ENCODE results near the gene FCRLB. TPM values are rescaled to one million over a fixed set of nuclear protein-coding genes. Genes with fewer than 3 reads are reported as not detected.
"Not testable (repeated sequence)": the region's sequence is repeated elsewhere in the genome, so short reads cannot be mapped to it uniquely, and the experiment has no call there.

Gene FCRLB
- total RNA-seq, 2 experiments from 2014 or later: not detected

DNA sequence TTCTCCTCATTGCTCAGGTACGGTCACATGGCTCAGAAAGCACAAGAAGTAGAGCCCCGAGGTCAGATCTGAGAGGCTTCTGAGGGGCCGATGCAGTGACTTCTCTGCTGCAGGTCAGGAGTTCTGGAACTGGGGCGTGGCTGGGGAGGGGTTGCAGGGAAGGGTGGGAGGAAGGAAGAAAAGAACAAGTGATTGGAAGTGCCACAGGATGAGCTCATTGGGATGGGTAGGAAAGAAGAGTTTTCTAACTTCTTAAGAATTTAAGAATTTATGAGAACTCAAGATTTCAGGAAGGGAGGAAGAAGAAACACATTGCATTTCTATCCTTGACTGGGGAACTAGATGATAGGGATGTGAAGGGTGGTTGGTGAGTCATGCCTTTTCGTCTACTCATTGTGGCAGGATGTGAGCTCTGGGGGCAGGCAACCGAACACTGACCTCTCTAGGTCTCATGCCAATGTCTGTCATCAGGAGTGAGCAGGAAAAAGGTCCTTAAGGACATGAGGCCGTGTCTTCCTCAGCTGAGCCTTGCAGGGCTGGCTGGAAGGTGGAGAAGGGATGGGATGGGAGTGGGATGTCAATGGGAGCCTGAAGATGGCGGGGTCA is 497 bp downstream of the FCRLB start:
- ATAC-seq (no peak), DNase-seq (no peak)
- intact Hi-C loops (cut with DNase I, micrococcal nuclease): no loop called here
- Mint-ChIP-seq H3K9me3 (ENCODE audit: low read depth) (no peaks in the 10 kb centered on the region), H3K4me1 (peaks cover 18% of the 10 kb centered on the region), H3K36me3 (ENCODE audit: low read depth) (no peaks in the 10 kb centered on the region), H3K27ac (no peak overlapping the region), H3K4me3 (no peak overlapping the region), H3K27me3 (peaks cover 41% of the 10 kb centered on the region)
- POLR2A ChIA-PET: no interaction called here
- CTCF ChIA-PET: interaction anchor here (1.4 to 2.0 kb wide), 4 partner anchors 11 to 18 kb away, joined by 4 to 6 read pairs (median 5); partner anchors contain the start of gene FCRLA

DNA sequence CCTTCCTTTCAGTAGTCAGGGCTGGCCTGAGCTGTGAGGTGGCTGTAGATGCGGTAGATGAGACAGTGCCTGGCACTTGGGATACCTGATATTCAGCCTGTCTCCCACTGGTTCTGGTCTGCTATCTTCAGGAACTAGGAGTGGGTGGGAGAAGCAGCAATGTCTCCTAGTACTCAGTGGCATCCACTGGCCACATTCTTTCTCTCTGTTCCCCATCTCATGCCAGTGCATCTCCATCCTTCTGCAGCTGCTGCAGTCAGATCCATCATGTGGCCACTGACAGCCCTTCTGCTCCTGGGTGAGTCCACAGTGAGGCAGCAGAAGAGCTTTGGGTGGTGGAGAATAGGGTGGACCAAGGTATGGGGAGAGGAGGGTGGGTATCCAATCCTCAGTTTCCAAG is 1.1 kb downstream of the FCRLB start:
- CTCF ChIA-PET: interaction anchor here (0.6 to 2.0 kb wide), 5 partner anchors 11 to 17 kb away, joined by 3 to 6 read pairs (median 5); partner anchors contain the start of gene FCRLA
- ATAC-seq (no peak), DNase-seq (no peak)
- Mint-ChIP-seq H3K4me1 (peaks cover 19% of the 10 kb centered on the region), H3K27me3 (peaks cover 36% of the 10 kb centered on the region), H3K4me3 (no peak overlapping the region), H3K27ac (no peak overlapping the region), H3K36me3 (ENCODE audit: low read depth) (no peaks in the 10 kb centered on the region), H3K9me3 (ENCODE audit: low read depth) (no peaks in the 10 kb centered on the region)
- intact Hi-C loops (cut with DNase I, micrococcal nuclease): no loop called here
- POLR2A ChIA-PET: interaction anchor here (0.7 kb wide), 1 partner anchor 27 kb away, joined by 3 read pairs; no protein-coding TSS in a partner anchor

DNA sequence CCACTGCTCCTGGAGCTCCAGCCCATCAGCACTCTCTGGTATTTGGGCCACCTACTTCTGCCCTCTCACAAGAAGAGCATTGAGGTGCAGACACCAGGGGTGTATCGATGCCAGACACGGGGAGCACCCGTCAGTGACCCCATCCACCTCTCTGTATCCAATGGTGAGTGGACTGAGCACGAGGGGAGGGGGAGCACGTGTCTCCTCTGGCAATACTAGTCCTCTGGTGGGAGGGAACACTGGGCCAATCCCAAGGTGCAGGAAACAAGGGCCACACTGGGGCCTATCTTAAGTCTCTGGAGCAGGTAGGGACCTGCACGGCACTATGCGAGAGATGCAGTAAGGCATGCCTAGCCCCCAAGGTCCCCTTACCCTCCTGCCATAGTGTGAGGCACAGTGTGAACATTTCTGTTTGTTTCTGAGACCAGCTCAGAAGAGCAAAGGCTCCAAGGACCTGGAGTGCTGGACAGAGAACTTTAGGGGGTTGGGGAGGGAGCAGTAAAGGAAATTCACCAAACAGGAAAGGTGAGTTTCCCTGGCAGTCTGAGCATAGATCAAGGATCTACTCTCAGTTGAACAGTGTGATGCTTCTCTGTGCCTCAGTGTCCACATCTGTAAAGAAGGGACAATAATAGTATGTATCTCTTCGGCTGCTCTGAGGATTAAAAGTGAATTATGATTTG is 2.3 kb downstream of the FCRLB start:
- Mint-ChIP-seq H3K36me3 (ENCODE audit: low read depth) (no peaks in the 10 kb centered on the region), H3K27ac (no peak overlapping the region), H3K4me3 (no peak overlapping the region), H3K9me3 (ENCODE audit: low read depth) (no peaks in the 10 kb centered on the region), H3K4me1 (peaks cover 30% of the 10 kb centered on the region), H3K27me3 (peaks cover 40% of the 10 kb centered on the region)
- DNase-seq: no peak
- CTCF ChIA-PET: interaction anchor here (0.6 to 2.0 kb wide), 4 partner anchors 16 to 398 kb away, joined by 3 to 6 read pairs (median 4); no protein-coding TSS in a partner anchor
- POLR2A ChIA-PET: interaction anchor here (0.7 kb wide), 1 partner anchor 25 kb away, joined by 3 read pairs; no protein-coding TSS in a partner anchor
- intact Hi-C loops (cut with DNase I, micrococcal nuclease): no loop called here
- ATAC-seq: no peak

DNA sequence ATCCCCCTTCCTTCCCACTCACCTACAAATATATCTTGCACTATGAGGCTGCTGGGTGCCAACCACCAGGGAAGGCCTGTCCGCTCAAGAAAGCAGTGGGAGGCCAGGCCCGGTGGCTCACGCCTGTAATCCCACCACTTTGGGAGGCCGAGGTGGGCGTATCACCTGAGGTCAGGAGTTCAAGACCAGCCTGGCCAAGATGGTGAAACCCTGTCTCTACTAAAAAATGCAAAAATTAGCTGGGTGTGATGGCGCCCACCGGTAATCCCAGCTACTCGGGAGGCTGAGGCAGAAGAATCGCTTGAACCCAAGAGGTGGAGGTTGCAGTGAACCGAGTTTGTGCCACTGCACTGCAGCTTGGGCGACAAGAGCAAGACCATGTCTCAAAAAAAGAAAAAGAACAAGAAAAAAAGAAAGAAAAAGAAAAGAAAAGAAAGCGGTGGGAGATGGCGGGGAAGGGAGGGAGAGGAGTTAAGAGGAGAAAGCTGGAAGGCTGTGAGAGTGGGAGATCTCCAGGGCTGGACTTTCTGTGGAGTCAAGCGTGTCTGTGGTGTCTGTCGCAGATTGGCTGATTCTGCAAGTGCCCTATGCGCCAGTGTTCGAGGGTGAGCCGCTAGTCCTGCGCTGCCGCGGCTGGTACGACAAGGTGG is 4.0 kb downstream of the FCRLB start:
- Mint-ChIP-seq H3K4me3 (peak overlapping the region; percentile 73), H3K27me3 (peaks cover 41% of the 10 kb centered on the region), H3K4me1 (peaks cover 40% of the 10 kb centered on the region)
- intact Hi-C loops (cut with DNase I, micrococcal nuclease); ATAC-seq; H3K27ac Mint-ChIP-seq; H3K36me3 Mint-ChIP-seq (ENCODE audit: low read depth); DNase-seq; H3K9me3 Mint-ChIP-seq (ENCODE audit: low read depth): not testable (repeated sequence)
- CTCF ChIA-PET: interaction anchor here (0.7 to 1.3 kb wide), 3 partner anchors 10 to 241 kb away, joined by 3 to 4 read pairs (median 3); no protein-coding TSS in a partner anchor
- POLR2A ChIA-PET: interaction anchor here (0.6 kb wide), 1 partner anchor 12 kb away, joined by 6 read pairs; no protein-coding TSS in a partner anchor

DNA sequence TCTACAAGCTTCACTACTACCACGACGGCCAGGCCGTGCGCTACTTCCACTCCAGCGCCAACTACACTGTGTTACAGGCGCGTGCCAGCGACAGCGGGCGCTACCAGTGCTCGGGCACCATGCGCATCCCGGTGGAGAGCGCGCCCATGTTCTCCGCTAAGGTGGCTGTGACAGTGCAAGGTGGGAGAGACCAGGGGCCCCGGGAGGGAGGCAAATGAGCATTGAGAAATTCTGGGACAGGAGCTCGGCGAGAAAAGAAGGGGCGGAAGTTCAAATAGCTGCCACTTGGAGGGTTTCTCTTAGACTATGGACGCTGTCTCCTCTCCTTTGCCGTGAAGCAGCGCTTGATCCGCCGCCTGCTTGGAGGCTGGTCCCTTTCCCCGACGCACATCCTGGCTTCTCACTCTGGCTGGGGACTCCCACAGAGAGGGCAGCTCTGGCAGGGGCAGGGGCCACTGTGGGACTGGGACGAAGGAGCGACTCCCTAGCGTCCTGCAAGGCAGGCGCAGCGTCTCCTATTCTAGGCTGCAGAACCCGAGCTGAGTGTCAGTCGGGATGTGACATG is 4.6 kb downstream of the FCRLB start:
- Mint-ChIP-seq H3K9me3 (ENCODE audit: low read depth) (no peaks in the 10 kb centered on the region), H3K4me1 (peaks cover 46% of the 10 kb centered on the region), H3K36me3 (ENCODE audit: low read depth) (no peaks in the 10 kb centered on the region), H3K27me3 (peaks cover 39% of the 10 kb centered on the region), H3K27ac (no peak overlapping the region), H3K4me3 (peak overlapping the region; percentile 73)
- DNase-seq: peak; percentile 52
- ChIA-PET POLR2A (interaction anchor here (0.6 kb wide), 1 partner anchor 11 kb away, joined by 6 read pairs; no protein-coding TSS in a partner anchor), CTCF (interaction anchor here (0.7 to 1.5 kb wide), 6 partner anchors 11 to 524 kb away, joined by 3 to 10 read pairs (median 4); partner anchors contain the start of gene NDUFS2)
- intact Hi-C loops (cut with DNase I, micrococcal nuclease): loop anchor here in 1 of 2 experiments (2.0 kb wide), 1 partner anchor 105 kb away; no protein-coding TSS in a partner anchor
- ATAC-seq: peak; percentile 33

DNA sequence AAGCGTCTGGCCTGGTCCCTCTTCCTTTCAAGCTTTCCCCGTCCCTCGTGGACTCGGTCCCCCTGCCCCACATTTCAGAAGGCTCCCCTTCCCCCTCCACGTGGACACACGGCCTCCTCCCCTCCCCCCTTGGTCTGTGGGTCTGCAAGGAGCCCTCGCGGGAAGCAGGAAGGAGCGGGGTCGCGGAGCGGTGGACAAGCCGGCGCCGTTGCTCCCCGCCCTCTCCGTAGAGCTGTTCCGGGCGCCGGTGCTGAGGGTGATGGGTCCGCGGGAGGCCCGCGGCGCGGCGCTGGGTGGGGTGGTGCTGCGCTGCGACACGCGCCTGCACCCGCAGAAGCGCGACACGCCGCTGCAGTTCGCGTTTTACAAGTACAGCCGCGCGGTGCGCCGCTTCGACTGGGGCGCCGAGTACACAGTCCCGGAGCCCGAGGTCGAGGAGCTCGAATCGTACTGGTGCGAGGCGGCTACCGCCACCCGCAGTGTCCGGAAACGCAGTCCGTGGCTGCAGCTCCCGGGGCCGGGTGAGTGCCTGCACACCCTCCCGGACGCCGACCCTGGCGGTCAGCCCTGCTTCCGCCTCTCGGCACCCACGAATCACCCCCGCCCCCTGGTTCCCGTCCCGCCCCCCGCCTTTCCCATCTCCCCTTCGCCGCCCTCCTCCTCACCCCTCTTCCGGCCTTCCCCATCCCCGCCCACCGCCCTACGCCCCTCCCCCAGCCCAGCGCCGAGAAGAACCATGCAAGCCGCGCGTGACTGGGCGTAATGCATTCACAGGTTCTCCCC is 5.3 kb downstream of the FCRLB start:
- Mint-ChIP-seq H3K36me3 (ENCODE audit: low read depth) (no peaks in the 10 kb centered on the region), H3K9me3 (ENCODE audit: low read depth) (no peaks in the 10 kb centered on the region), H3K4me3 (peak overlapping the region; percentile 73), H3K27ac (no peak overlapping the region), H3K4me1 (peaks cover 48% of the 10 kb centered on the region), H3K27me3 (peaks cover 44% of the 10 kb centered on the region)
- DNase-seq (peak; percentile 72), ATAC-seq (peak; percentile 51)
- ChIA-PET CTCF (interaction anchor here (0.6 to 1.5 kb wide), 9 partner anchors 10 to 525 kb away, joined by 3 to 10 read pairs (median 3); partner anchors contain the start of gene NDUFS2), POLR2A (interaction anchor here (0.9 kb wide), 1 partner anchor 23 kb away, joined by 3 read pairs; the partner anchor contains the start of gene DUSP12)
- intact Hi-C loops (cut with DNase I, micrococcal nuclease): loop anchor here in 1 of 2 experiments (2.0 kb wide), 1 partner anchor 106 kb away; no protein-coding TSS in a partner anchor

DNA sequence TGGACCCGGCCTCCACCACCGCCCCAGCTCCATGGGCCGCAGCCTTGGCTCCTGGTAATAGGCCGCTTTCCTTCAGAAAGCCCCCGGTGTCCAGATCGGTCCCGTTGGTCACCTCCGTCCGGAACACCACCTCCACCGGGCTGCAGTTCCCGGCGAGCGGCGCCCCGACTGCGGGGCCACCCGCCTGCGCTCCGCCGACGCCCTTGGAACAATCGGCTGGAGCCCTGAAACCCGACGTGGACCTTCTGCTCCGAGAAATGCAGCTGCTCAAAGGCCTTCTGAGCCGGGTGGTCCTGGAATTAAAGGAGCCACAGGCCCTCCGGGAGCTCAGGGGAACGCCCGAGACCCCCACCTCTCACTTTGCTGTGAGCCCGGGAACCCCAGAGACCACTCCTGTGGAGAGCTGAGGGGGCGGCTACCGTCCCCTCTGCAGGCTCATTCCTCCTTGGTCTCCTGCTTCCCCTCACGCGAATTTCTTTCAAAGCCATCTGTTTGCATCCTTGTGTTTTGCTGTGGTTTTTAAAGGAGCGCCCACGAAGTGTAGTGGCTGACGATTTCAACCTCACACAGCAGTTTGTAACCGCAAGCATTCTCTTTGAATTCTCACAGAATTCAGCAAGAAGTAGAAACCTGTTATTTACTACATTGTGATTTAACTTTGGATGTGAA is 6.0 kb downstream of the FCRLB start:
- Mint-ChIP-seq H3K4me3 (peak overlapping the region; percentile 73), H3K4me1 (peaks cover 45% of the 10 kb centered on the region), H3K27me3 (peaks cover 44% of the 10 kb centered on the region), H3K36me3 (ENCODE audit: low read depth) (no peaks in the 10 kb centered on the region), H3K9me3 (ENCODE audit: low read depth) (no peaks in the 10 kb centered on the region), H3K27ac (peak overlapping the region; percentile 66)
- ChIA-PET POLR2A (interaction anchor here (0.9 kb wide), 1 partner anchor 22 kb away, joined by 3 read pairs; the partner anchor contains the start of gene DUSP12), CTCF (interaction anchor here (0.6 to 1.5 kb wide), 4 partner anchors 13 to 177 kb away, joined by 3 to 10 read pairs (median 3); no protein-coding TSS in a partner anchor)
- intact Hi-C loops (cut with DNase I, micrococcal nuclease): loop anchor here in 1 of 2 experiments (2.0 kb wide), 1 partner anchor 107 kb away; no protein-coding TSS in a partner anchor
- ATAC-seq (peak; percentile 21), DNase-seq (peak; percentile 48)

- Mint-ChIP-seq H3K27ac (no peak overlapping the region), H3K4me1 (peaks cover 45% of the 10 kb centered on the region), H3K36me3 (ENCODE audit: low read depth) (no peaks in the 10 kb centered on the region), H3K27me3 (peaks cover 42% of the 10 kb centered on the region), H3K9me3 (ENCODE audit: low read depth) (no peaks in the 10 kb centered on the region), H3K4me3 (no peak overlapping the region)
- no peak for ATAC-seq
- intact Hi-C loops (cut with DNase I, micrococcal nuclease): no loop called here
- no peak for DNase-seq
- CTCF ChIA-PET: interaction anchor here (0.6 to 2.8 kb wide), 4 partner anchors 14 to 32 kb away, joined by 3 to 10 read pairs (median 6); partner anchors contain the start of gene DUSP12
- POLR2A ChIA-PET: no interaction called here
Measured at GRCh38 chr1:161728376-161729226, 7.3 kb downstream of the FCRLB start.

DNA sequence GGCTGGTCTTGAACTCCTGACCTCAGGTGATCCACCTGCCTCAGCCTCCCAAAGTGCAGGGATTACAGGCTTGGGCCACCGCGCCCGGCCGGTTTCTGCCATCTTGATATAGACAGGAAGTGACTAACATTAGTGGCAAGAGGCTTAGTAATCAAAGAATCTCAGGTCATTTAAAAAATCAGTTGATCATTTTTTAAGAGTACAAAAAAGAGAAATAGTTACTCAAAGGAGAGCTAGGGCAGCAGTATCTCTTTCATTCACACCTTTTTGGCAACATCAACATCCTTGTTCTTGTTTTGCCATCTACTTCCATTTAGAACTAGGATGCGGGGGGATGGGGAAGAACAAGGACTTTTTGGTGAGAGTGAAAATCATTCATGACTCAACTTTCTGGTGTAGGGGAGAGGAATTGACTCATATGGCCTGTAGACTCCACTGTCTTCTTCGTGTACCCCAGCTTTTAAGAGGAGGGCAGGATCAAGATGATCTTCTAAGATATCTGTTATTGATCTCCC is 8.8 kb downstream of the FCRLB start:
- Mint-ChIP-seq H3K27me3 (peaks cover 37% of the 10 kb centered on the region), H3K4me1 (peaks cover 45% of the 10 kb centered on the region), H3K27ac (peak overlapping the region; percentile 45), H3K36me3 (ENCODE audit: low read depth) (no peaks in the 10 kb centered on the region), H3K9me3 (ENCODE audit: low read depth) (no peaks in the 10 kb centered on the region), H3K4me3 (peak overlapping the region; percentile 14)
- CTCF ChIA-PET: interaction anchor here (0.7 to 2.8 kb wide), 4 partner anchors 10 to 545 kb away, joined by 3 to 10 read pairs (median 6); partner anchors contain the start of gene DUSP12
- intact Hi-C loops (cut with DNase I, micrococcal nuclease): loop anchor here (1.0 to 2.0 kb wide), 4 partner anchors 14 to 36 kb away; partner anchors contain the start of gene ATF6 (in 1 of the 2)
- ATAC-seq: peak; percentile 60
- peak; percentile 68 for DNase-seq
- POLR2A ChIA-PET: no interaction called here
